ENCODE results near the gene ARVCF. TPM values are rescaled to one million over a fixed set of nuclear protein-coding genes. Genes with fewer than 3 reads are reported as not detected.
A peak's percentile ranks its signal among the peaks of the same experiment; 100 is the strongest.

ARVCF gene
- total RNA-seq, 1 experiment from 2014 or later: 12.0 TPM

DNA sequence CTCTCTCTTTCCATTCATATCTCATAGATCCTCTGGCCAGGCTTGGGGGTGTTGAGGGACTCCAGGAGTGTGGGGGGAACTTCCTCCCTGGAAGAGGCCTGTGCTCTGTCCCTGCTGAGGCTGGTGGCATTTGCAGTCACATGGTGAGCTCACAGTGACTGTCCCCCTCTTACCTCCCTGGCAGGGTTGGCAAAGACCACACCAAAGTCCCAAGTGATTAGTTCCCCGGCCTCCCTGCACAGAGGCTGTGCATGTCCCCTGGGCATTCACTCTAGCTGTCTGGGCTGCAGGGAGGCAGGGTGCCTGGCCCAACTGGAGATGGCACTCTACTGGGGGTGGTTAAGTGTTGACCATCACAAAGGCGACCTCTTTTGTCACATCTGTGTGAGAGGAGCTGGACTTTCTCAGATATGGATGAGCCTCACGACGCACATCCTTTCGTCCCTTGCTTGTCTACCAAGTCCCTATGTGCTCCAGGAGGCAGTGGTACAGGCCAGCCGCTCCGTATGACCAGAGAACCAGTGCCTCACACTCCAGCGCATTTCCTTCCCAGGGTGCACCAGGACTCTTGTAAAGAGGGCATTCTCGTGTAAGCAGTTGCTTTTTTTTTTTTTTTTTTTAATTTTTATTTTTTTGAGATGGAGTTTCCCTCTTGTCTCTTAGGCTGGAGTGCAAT lies 13.1 kb upstream of the ARVCF start:
- no TSS peak for BruUV-seq (replicated peaks)
- Mint-ChIP-seq H3K27ac (ENCODE audit: unreplicated experiment) (no peak overlapping the region), H3K36me3 (ENCODE audit: insufficient read depth, unreplicated experiment) (peaks cover 6% of the 10 kb centered on the region), H3K27me3 (ENCODE audit: insufficient read depth, unreplicated experiment) (no peaks in the 10 kb centered on the region), H3K9me3 (ENCODE audit: unreplicated experiment) (no peaks in the 10 kb centered on the region), H3K4me1 (ENCODE audit: low read depth, unreplicated experiment) (no peaks in the 10 kb centered on the region), H3K4me3 (ENCODE audit: unreplicated experiment) (no peak overlapping the region)
- TF ChIP-seq, protein P1, sequence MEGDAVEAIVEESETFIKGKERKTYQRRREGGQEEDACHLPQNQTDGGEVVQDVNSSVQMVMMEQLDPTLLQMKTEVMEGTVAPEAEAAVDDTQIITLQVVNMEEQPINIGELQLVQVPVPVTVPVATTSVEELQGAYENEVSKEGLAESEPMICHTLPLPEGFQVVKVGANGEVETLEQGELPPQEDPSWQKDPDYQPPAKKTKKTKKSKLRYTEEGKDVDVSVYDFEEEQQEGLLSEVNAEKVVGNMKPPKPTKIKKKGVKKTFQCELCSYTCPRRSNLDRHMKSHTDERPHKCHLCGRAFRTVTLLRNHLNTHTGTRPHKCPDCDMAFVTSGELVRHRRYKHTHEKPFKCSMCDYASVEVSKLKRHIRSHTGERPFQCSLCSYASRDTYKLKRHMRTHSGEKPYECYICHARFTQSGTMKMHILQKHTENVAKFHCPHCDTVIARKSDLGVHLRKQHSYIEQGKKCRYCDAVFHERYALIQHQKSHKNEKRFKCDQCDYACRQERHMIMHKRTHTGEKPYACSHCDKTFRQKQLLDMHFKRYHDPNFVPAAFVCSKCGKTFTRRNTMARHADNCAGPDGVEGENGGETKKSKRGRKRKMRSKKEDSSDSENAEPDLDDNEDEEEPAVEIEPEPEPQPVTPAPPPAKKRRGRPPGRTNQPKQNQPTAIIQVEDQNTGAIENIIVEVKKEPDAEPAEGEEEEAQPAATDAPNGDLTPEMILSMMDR (IDR thresholded peaks at IDR 0.05; ENCODE audit: insufficient read depth in 1 of 2, low read depth in 1 of 2, low read length in 1 of 2, severe bottlenecking in 1 of 2, unreplicated experiment in 1 of 2): no peak
- Histone ChIP-seq H3K4me1 (no peaks in the 10 kb centered on the region), H3K9me3 (no peaks in the 10 kb centered on the region), H3K4me3 (ENCODE audit: low read depth, low read length) (no peak overlapping the region), H3K27me3 (replicated peaks; ENCODE audit: control insufficient read depth, insufficient read depth, low read length) (no peaks in the 10 kb centered on the region), H3K36me3 (ENCODE audit: control insufficient read depth, insufficient read depth, low read length) (no peaks in the 10 kb centered on the region)
- ChIA-PET POLR2A (no interaction called here), CTCF (no interaction called here)
- intact Hi-C loops (cut with micrococcal nuclease; ENCODE audit: unreplicated experiment): no loop called here
- no peak for DNase-seq

DNA sequence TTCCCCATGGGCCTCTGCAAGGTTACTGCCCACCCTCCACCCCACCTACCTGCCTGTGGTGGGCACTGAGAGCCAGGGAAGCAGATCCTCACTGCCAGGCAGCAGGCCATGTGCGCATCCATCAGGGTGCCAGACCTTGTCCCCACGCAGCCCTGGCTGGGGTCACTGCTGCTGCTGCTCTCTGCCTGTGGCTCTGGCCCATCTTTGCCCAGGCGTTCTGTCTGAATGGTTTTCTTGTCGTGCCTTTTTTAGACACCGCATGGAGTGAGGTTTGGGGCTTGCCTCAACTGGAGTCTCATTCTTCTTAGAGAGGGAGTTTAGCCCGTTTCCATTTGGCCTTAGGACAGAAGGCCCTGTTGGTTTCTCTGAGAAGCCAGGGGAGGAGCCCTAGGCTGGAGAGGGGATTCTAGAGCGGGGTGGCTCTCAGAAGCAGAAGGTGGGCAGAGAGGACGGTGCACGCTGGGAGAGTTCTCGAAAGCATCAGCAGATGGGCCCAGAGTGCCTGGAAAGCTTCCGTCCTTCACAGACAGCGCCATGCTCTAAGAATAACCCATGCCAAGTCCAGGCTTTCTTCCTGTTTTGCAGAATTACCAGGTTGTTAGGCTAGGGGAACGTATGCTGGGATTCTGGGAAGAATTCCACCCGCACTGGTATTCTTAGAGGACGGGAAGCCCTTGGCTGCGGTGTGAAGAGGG lies 12.4 kb upstream of the ARVCF start:
- no TSS peak for BruUV-seq (replicated peaks)
- Mint-ChIP-seq H3K4me3 (ENCODE audit: unreplicated experiment) (no peak overlapping the region), H3K4me1 (ENCODE audit: low read depth, unreplicated experiment) (no peaks in the 10 kb centered on the region), H3K27me3 (ENCODE audit: insufficient read depth, unreplicated experiment) (no peaks in the 10 kb centered on the region), H3K9me3 (ENCODE audit: unreplicated experiment) (no peaks in the 10 kb centered on the region), H3K27ac (ENCODE audit: unreplicated experiment) (no peak overlapping the region), H3K36me3 (ENCODE audit: insufficient read depth, unreplicated experiment) (peaks cover 6% of the 10 kb centered on the region)
- Histone ChIP-seq H3K36me3 (ENCODE audit: control insufficient read depth, insufficient read depth, low read length) (no peaks in the 10 kb centered on the region; the same call in 1 of the 2 replicates), H3K9me3 (no peaks in the 10 kb centered on the region), H3K4me1 (no peaks in the 10 kb centered on the region), H3K27me3 (replicated peaks; ENCODE audit: control insufficient read depth, insufficient read depth, low read length) (no peaks in the 10 kb centered on the region), H3K4me3 (ENCODE audit: low read depth, low read length) (no peak overlapping the region)
- no peak for DNase-seq
- TF ChIP-seq, protein P1 (IDR thresholded peaks at IDR 0.05; ENCODE audit: insufficient read depth in 1 of 2, low read depth in 1 of 2, low read length in 1 of 2, severe bottlenecking in 1 of 2, unreplicated experiment in 1 of 2): no peak
- ChIA-PET CTCF (no interaction called here), POLR2A (no interaction called here)
- intact Hi-C loops (cut with micrococcal nuclease; ENCODE audit: unreplicated experiment): no loop called here

GRCh38 chr22:20027966-20028854 lies 11.6 kb upstream of the ARVCF start:
- no peaks in the 10 kb centered on the region for H3K27me3 Mint-ChIP-seq (ENCODE audit: insufficient read depth, unreplicated experiment)
- H3K27ac Mint-ChIP-seq (ENCODE audit: unreplicated experiment): no peak overlapping the region
- Histone ChIP-seq H3K4me3 (ENCODE audit: low read depth, low read length) (no peak overlapping the region), H3K36me3 (ENCODE audit: control insufficient read depth, insufficient read depth, low read length) (no peaks in the 10 kb centered on the region; the same call in 1 of the 2 replicates), H3K9me3 (no peaks in the 10 kb centered on the region), H3K4me1 (no peaks in the 10 kb centered on the region), H3K27me3 (replicated peaks; ENCODE audit: control insufficient read depth, insufficient read depth, low read length) (no peaks in the 10 kb centered on the region)
- TF ChIP-seq, protein P1 (IDR thresholded peaks at IDR 0.05; ENCODE audit: insufficient read depth in 1 of 2, low read depth in 1 of 2, low read length in 1 of 2, severe bottlenecking in 1 of 2, unreplicated experiment in 1 of 2): peak; percentile 18 to 37
- BruUV-seq (replicated peaks): no TSS peak
- intact Hi-C loops (cut with micrococcal nuclease; ENCODE audit: unreplicated experiment): no loop called here
- no peaks in the 10 kb centered on the region for H3K4me1 Mint-ChIP-seq (ENCODE audit: low read depth, unreplicated experiment)
- CTCF ChIA-PET: interaction anchor here (0.8 kb wide), 1 partner anchor 57 kb away, joined by 3 read pairs; no protein-coding TSS in a partner anchor
- H3K9me3 Mint-ChIP-seq (ENCODE audit: unreplicated experiment): no peaks in the 10 kb centered on the region
- peaks cover 8% of the 10 kb centered on the region for H3K36me3 Mint-ChIP-seq (ENCODE audit: insufficient read depth, unreplicated experiment)
- H3K4me3 Mint-ChIP-seq (ENCODE audit: unreplicated experiment): no peak overlapping the region
- POLR2A ChIA-PET: interaction anchor here (0.6 kb wide), 1 partner anchor 51 kb away, joined by 4 read pairs; no protein-coding TSS in a partner anchor
- DNase-seq: peak in 1 of 2 experiments; percentile 24

Data from Caco-2 (cell line).